C4-2B (cell line): ENCODE results near the gene FOCAD.

Experiments
- CTCF ChIP-seq: fragments of 450-650 bp; conservative IDR thresholded peaks from 2 replicates; pipeline ENCODE4 v1.5.1; 2017; ENCODE audit warnings: mild to moderate bottlenecking
- ZFX ChIP-seq: fragments of 450-650 bp; IDR thresholded peaks from 2 replicates; pipeline ENCODE4 v1.6.1; 2017

- TF ChIP-seq CTCF (no peak), ZFX (no peak)
Measured at GRCh38 chr9:20683351-20684034, 566 bp upstream of the FOCAD start.
